GM23338 (cell line): ENCODE results near the gene PHOSPHO1.

Experiments used
- CTCF ChIP-seq, 2 experiments: fragments of 200-600 bp in 1 of 2; sonication (generic) in 1 of 2; conservative IDR thresholded peaks; 2 replicates each; pipeline versions ENCODE4 v1.5.1 to v1.6.1; 2016 to 2017; ENCODE audit warnings: antibody characterized with exemption in 2 of 2, low read depth in 2 of 2, mild to moderate bottlenecking in 2 of 2, moderate library complexity in 1 of 2
- EZH2 ChIP-seq: fragments of 200-600 bp; sonication (generic); IDR thresholded peaks from one replicate; pipeline ENCODE4 v1.8.0; 2017; ENCODE audit warnings: antibody characterized with exemption, mild to moderate bottlenecking, low read depth; ENCODE audit not compliant: unreplicated experiment
- POLR2AphosphoS5 ChIP-seq: IDR thresholded peaks from 2 replicates; pipeline ENCODE4 v1.6.1; 2016; ENCODE audit warnings: antibody characterized with exemption, low read depth
- TF ChIP-seq, protein P1 (sequence below): IDR thresholded peaks from 2 replicates; pipeline ENCODE4 v1.6.1; 2016; ENCODE audit warnings: antibody characterized with exemption

GRCh38 chr17:49260817-49261291 is 30.3 kb upstream of the PHOSPHO1 start:
- TF ChIP-seq, protein P1, sequence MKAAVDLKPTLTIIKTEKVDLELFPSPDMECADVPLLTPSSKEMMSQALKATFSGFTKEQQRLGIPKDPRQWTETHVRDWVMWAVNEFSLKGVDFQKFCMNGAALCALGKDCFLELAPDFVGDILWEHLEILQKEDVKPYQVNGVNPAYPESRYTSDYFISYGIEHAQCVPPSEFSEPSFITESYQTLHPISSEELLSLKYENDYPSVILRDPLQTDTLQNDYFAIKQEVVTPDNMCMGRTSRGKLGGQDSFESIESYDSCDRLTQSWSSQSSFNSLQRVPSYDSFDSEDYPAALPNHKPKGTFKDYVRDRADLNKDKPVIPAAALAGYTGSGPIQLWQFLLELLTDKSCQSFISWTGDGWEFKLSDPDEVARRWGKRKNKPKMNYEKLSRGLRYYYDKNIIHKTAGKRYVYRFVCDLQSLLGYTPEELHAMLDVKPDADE, result no peak
- TF ChIP-seq CTCF (conservative IDR thresholded peaks at IDR 0.05; ENCODE audit: low read depth in 2 of 2), result no peak
- TF ChIP-seq POLR2AphosphoS5, result no peak
- no peak for TF ChIP-seq EZH2
